Measurements from ENCODE around the gene GCH1.
"Not testable (repeated sequence)": the region's sequence is repeated elsewhere in the genome, so short reads cannot be mapped to it uniquely, and the experiment has no call there.

GCH1 gene

GRCh38 chr14:54816450-54816849, 86.2 kb downstream of the GCH1 start:
- no peak for DNase-seq

- DNase-seq, result no peak
Measured at GRCh38 chr14:54815515-54815914, 87.1 kb downstream of the GCH1 start.

DNA sequence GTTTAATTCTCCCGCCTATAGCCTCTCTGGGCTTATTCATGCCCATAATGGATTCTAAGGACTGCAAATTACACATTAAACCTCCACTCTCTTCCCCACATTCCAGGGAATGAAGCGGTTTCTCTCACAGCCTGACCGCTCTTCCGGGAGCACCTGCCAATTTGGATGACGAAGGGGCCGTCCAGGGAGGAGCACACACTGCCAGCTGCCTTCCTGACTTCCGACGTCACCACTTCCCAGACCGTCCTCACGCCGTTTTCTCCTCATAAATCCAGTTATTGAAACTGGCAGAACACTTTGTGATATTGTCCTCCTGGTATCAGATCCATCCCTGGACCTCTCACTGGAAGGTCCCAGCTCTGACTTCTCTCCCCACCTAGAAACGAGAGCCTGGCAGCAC, 87.6 kb downstream of the GCH1 start:
- DNase-seq, result no peak

DNA sequence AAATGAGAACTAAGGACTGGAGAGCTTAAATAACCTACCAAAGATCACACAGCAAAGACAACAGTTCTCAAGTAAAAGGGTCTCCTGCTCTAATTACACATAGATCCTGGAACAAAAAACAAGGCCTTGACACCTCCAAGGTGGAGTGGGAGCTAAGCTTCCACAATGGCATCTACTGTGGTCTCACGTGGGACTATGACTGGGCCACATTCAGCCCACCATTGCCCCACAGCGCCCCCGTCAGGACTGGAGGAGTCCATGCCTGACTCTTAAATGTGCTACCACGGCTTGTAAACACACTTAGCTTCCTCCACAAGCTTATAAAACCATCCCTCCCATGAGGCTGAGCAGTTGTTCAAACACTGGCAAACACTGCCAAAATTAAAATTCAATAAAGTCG, 88.5 kb downstream of the GCH1 start:
- no peak for DNase-seq

DNA sequence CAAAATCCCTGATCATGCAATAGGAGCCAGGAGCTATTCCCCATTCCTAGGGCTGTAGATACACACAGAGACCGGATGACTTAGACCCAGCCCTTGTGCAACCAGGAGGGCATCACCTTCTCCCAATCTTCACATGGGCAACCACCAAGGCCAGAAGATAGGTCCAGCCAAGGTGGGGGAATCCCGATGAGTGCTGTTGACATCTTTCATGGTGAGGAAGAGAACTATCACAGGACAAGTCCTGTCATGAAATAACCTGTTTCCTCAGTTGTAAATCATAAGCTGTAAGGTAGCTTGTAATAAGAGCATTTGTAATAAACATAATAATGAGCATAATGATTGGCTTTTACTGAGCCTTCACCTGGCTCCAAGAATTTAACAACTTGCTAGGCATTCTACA, 89.5 kb downstream of the GCH1 start:
- no peak for DNase-seq

DNA sequence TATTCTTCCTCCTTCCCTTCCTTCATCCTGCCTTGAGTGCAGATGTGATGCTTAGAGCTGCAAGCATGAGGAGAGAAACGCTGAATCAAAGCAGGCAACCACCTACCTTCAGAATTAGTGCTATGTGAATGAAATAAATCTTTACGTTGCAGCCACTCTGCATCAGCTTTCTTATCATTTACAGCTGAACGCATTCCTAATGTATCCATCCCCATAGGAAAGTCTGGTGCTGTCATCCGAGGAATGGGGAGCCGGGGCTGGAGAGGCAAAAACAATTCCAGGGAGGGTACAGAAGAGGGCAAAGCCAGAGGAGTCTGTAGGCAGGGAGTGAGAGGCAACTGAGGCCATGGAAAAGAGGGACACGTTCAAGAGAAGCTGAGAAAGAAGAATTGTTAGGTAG, 90.0 kb downstream of the GCH1 start:
- DNase-seq, result no peak

DNA sequence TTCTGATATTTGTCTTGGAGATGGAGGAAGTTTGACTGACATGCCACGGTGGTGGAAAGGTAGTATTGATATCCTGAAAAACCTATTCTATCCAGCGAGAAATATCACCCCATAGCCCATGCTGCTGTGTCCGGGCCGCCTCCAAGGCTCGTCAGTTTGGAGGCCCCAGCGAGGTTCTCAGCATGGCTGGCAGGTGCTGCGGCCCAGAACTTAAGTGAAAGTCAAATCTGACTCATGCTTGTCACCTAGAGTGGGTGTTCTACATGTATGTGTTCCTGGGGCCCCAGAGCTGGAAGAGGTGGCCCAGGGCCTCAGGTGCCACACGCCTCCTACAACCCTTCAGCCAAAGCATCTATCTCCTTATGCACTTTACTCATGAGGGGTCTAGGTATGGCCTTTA, 92.9 kb downstream of the GCH1 start:
- no peak for DNase-seq

DNA sequence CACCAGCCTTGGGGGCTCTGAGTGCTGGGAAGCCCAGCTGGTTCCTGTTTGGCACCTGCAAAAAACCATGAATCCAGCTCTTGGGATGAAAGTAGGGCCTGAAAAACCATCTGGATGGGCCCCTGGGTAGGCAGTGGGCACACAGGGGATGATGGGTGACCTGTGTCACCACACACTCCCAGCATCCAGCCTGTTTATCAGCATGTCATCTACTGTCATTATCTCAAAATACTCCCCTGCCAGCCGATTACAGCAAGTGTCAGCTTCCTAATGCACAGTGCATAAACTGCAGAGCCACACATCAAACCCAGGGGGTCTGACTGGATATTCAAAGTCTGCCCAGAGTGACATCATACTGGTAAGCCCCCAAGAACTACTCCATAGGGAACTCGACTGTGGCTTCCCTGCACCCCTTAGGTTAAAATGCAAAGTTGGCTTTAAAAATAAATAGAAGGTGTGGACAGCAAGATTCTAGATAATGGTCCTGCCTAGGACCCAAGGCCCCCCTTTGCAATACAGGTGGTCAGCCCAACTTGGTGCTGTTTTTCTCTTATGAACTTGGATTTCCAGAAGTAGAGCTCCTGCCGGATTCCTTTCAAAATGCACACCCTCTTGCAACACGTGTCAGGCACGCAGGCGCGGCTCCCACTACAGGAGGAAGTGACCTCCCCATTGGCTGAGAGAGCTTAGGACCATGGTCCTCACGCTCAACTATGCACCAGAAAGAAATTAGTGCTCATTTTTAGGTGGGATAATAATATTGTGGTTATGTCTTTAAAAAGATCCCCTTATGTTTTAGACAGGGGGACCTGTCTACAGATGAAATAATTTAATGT, 94.1 kb downstream of the GCH1 start:
- no peak for DNase-seq

GRCh38 chr14:54807881-54808280, 94.7 kb downstream of the GCH1 start:
- DNase-seq, result no peak

- DNase-seq, result no peak
Measured at GRCh38 chr14:54807428-54807827, 95.2 kb downstream of the GCH1 start.

GRCh38 chr14:54806616-54807015, 96.0 kb downstream of the GCH1 start:
- DNase-seq, result no peak

GRCh38 chr14:54805445-54806322, 96.9 kb downstream of the GCH1 start:
- peak; percentile 58 to 80 for DNase-seq

- no peak for DNase-seq
Measured at GRCh38 chr14:54805070-54805444, 97.6 kb downstream of the GCH1 start.

DNA sequence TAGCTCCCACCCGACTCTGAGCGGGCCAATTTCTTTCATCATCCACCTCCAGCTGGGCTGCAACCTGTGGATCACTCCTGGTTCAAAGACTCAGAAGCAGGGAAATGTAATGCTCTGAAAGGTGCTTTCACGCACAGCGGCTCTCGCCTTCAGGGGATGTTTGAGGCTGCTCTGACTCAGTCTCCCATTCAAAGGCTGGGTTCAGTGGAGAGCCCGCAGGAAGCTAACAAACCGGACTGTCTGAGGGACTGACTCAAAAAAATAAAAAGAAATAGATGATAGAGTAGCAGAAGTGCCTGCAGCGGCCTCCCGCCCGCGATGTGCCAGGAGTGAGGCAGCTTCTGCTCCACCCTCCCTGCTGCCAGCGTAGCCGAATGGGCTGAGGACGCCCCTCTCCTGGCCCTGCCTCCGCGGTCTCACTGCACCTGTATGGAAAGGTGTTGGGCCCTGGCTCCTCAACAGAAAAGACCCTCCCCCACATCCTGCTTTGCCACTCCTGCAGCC, 98.0 kb downstream of the GCH1 start:
- no peak for DNase-seq

DNA sequence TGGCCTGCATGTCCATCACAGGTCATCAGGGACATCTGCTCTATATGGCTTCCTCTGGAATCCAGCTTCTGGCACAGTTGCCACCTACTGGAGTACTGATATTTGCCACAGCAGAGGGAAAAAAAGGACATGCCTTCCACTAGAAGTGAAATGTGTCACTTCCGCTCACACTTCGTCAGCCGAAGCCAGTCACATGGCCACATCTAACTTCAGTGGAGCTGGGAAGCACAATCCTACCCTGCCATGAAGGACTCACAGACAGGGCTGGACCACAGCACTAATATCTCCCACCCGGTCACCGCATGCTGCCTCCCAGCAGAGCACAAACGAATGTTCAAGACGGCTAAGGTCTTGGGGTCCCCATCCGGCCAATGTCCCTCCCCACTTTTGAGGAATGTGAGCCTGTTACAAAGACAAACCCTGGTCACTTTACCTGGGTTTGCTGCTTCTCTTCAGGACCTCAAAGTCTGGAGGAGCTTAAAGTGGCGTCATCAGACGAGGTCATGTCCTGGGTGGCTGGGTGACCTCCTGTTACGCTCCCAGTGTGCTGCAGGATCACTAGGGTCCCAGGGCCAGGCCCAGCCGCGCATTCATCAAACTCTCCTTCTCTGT, 98.6 kb downstream of the GCH1 start:
- peak in 1 of 2 experiments; percentile 6 for DNase-seq

DNA sequence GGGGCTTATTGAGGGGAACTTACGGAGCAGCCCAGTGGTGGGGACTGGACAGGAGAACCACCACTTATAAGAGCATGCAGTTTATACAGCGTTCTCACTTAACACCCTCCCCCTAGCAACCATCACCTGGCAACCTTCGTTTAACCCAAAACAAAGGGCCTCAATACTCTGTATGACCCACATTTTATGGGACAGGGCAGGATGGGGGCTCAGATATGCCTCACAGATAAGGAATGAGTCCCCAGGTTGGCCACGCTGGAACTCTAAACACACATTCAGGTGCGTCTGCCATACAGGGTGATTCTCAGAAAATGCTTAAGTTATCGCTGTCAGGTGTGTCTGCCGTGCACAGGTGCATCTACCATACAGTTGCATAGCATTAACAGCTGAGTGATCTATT, 99.2 kb downstream of the GCH1 start:
- DNase-seq, result no peak

DNA sequence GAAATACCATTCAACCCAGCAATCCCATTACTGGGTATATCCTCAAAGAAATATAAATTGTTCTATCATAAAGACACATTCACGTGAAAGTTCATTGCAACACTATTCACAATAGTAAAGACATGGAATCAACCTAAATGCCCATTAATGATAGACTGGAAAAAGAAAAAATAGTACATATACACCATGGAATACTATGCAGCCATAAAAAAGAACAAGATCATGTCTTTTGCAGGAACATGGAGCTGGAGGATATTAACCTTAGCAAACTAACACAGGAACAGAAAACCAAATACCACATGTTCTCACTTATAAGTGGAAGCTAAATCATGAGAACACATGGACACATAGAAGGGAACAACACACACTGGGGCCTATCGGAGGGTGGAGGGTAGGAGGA, 101.1 kb downstream of the GCH1 start:
- DNase-seq, result not testable (repeated sequence)

GRCh38 chr14:54798465-54799124, 104.0 kb downstream of the GCH1 start:
- DNase-seq, result no peak

GRCh38 chr14:54797986-54798385, 104.6 kb downstream of the GCH1 start:
- DNase-seq, result no peak

GRCh38 chr14:54797556-54797955, 105.1 kb downstream of the GCH1 start:
- no peak for DNase-seq

GRCh38 chr14:54796961-54797360, 105.7 kb downstream of the GCH1 start:
- DNase-seq, result peak in 1 of 2 experiments; percentile 26

- no peak for DNase-seq
Measured at GRCh38 chr14:54794796-54795195, 107.8 kb downstream of the GCH1 start.

DNA sequence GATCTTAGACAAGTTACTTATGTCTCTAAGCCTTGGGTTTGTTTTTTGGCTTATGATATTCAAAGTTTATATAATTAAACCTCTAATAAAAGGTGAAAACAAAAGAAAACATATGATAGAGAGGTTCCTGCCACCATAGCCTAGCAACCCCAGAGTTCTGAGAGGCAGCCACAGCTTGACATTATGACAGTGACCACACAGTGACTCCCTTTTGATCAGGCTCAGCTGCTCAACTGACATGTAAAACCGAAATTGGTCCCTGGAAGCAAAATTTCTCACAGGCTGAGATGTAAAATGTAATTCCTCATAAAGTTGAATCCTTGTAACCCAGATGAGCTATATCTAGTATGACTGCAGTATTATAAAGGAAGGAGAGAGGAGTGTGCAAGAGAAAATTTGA, 108.5 kb downstream of the GCH1 start:
- no peak for DNase-seq
